Effector CD8-positive, alpha-beta T cell (primary cell): ENCODE data around the gene CALML3.
"Not testable (repeated sequence)": the region's sequence is repeated elsewhere in the genome, so short reads cannot be mapped to it uniquely, and the experiment has no call there.

ENCODE experiments used
- DNase-seq: peaks from one replicate; lab custom pipeline; 2025; lab: John Stamatoyannopoulos, UW

The CALML3 gene

DNA sequence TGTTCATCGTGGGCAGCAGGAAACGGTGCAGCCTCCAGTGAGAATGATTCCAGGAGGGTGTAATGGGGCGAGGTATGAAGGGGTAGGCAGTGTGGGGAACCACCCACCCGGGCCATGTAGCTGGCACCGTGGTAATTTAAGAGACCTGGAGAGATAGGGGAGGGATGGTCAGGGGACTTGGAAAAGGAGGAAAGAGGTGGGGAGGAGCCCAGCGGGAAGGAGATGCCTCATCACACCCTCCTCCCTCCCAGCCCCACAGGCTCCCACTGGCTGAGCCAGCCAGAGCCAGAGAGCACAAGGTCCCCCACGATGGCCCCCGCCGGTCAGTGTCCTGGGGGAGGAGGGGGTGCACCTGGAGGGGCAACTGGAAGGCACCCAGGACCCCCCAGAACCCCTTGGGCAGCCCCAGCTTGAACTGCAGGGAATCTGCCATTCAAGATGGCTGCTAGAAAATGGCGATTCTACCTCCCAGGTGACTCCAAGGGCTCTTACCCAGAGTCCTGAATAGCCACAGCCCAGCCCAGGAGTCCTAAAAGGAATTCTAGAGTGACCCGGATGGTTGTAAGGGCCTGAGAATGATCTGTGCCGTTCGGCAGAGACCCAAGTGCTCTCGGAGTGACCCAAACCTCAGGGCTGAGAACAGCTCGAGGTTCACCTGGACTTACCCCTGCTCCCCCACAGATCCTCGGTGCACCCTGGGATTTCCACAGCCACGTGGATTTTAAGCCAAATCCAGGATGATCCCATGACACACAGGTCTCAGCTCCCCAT is 28.8 kb downstream of the CALML3 start:
- no peak for DNase-seq

DNA sequence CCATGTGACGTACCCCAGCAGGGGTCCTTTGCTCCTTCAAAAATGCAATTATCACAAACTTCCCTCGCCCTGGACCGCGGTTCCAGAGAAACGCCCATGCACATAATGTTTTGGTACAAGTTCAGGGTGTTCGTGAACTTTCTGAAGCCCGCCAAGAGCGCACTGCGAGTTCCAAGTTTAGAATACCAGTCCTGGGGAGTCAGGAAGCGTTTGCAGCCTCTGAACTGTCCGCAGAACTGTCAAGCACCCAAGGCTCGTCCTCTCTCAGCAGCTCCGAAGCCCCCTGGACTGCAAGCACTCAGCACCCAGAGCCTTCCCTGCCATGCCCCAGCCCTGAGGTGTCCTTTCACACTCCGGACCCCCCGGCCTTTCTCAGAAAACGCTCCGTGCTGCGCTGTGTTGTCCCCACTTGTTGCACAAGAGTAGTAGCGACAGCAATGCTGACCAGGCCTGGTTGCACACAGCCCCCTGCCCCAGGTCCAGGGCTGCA is 30.3 kb downstream of the CALML3 start:
- no peak for DNase-seq

DNA sequence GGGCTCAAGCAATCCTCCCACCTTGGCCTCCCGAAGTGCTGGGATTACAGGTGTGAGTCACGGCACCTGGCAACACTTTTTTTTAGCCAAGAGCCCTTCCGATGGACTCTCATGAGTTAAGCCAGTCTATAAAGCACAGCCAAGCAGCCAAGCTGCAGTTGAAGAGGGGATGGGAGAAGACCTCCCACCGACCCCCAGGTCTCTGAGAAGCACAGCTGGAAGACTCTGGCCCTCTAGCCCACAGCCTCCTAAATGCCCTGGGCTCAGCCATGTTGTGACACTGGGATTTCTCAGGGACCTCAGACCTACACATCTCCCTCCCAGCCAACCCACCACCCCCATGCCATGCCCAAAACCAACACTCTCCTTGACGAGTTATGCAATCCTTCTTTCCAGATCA is 31.1 kb downstream of the CALML3 start:
- DNase-seq, result no peak

DNA sequence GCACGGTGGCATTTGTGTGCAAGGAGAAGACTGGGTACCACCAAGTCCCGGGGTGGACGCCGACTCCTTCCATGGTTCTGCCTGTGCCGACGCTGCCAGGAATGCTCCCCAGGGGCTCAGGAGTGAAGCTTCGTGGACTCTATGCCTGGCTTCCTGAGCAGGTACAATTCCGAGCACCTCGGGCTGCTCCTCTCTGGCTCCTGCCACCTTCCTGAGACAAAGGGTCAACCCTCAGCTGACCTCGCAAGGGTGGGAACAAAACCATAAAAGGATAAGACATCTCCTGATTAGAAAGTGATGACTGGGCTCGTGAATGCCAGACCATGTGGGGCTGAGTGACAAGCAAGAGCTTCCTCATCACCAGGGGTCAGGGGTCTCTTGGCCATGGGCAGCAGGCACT is 31.8 kb downstream of the CALML3 start:
- DNase-seq, result no peak

DNA sequence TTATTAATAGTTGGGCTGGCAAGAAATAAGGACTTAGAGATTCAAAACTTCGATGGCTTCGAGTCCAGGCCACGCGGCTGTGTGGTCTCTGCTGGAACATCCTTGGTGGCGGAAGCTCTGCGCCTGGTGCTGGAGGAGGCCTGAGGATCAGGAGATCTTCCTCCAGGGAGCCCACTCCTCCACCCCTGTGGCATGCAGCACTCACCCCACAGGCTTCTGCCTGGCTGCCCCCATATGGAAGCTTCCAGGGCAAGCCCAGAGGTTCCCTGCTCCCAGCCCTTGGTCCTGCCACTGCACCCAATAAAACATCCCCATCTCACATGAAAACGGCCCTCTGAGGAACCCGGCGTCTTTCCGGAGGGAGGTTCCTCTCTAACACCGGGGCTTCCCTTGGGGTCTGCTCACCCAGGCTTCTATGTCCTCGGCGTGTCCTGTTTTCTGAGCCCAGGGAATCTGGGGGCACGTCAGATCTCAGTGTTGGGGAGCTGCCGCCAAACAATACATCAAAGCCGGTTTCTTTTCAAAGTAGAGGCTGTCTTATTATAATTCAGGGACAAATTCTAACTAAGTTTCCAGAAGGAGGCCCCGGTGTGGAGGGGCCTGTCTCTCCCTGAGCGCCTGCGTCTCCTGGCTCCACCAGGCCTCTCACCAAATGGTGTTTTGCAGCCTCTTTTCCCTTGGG is 32.4 kb downstream of the CALML3 start:
- DNase-seq, result no peak

DNA sequence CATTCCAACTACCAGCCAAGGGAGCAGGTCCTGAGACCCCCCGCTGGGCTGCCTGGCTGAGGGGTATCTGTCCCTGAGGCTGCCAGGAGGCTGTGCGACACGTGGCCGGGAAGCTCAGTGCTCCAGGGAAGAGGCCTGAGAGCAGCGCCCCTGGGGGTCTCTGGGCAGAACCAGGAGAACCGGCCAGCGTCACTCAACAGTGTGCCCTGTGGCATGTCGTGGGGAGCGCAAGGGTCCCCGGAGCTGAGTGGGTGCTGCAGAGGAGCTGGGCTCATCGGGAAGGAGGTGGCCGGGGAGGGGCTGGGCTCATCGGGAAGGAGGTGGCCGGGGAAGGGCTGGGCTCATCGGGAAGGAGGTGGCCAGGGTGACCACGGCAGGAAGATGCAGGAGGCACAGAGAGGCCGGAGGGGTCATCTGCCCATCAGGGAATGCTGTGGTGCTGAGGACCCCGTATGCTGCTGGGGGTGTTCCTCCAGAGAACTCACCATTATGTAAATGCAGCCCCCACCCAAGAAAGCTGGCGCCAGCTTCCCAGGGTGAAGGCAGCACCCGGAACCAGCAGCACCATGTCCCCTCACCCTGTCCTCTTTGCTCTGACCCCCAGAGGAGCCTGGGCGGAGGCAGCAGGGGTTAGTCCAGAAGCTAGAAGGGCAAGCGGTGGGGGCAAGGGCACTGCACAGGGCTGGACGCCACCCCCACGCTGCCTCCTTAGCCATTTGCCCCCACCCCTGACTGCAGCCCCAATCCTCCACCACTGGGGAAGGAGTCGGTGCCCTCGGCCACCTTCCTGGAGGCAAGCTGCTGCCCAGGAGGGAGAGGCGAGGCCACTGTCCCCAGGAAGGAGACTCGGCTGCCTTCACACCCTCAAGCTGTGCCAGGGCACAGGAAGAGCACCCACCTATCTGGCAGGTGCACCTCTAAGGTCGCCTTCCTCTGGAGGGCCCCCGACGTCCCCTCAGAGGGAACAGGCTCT is 33.3 kb downstream of the CALML3 start:
- no peak for DNase-seq

DNA sequence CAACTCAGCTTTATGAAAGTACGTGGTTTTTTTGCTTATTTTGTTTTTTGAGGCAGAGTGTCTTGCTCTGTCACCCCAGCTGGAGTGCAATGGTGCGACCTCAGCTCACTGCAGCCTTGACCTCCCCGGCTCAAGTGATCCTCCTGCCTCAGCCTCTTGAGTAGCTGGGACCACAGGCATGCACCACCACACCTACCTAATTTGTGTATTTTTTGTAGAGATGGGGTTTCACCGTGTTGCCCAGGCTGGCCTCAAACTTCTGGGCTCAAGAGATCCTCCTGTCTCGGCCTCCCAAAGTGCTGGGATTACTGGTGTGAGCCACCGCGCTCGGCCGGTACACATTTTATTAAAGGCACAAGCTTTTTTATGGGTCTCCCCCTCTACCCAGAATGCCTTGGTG is 34.3 kb downstream of the CALML3 start:
- DNase-seq, result not testable (repeated sequence)

DNA sequence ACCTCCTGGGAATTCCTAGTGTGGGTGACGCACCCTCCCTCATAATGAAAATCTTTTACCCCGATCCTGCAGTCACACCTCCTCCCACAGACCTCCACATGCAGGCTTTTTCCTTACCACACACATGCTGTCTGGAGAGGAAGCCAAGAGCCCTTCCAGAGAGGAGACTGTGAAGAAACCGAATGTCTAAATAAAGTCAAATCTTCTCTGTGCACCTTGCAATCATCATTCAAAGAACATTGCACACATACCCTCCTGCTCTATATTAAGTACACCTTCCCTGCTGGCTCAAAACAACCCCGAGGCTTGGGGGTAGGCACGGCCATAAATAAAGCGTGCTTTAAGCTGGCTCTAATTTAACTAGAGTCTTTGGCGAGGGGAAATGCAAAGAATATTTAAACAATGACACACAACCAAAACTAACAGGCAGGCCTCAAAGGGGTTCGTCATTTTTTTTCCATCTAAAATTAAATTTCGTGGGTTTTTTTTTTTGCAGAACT is 34.9 kb downstream of the CALML3 start:
- no peak for DNase-seq

DNA sequence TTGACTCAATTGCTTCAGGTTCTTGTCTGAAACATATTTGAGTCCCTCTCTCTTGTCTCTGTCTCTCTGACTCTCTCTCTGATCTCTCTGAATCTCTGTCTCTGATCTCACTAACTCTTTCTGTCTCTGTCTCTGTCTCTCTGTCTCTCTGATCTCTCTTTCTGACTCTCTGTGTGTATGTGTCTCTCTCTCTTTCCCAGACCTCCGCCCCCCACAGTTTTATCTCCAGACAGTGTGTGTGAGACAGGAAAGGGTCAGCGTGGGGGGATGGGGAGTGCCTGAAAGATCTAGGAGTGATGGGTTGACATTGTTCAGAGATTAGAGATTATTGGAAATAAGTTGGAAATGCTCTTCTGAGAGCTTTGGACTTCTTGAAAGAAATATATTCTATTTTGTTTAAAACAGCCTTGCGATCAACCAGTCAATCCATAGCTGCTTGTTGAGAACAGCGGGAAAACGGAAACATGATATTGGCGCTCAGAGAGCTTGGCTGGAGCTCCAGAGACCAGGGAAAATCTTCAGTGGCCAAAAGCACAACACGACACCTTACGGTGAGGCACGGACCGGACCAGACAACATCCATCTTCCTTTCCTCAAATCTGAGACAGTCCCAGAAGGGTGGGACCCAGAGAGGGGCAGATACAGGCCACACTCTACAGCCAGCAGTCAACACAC is 35.5 kb downstream of the CALML3 start:
- no peak for DNase-seq

DNA sequence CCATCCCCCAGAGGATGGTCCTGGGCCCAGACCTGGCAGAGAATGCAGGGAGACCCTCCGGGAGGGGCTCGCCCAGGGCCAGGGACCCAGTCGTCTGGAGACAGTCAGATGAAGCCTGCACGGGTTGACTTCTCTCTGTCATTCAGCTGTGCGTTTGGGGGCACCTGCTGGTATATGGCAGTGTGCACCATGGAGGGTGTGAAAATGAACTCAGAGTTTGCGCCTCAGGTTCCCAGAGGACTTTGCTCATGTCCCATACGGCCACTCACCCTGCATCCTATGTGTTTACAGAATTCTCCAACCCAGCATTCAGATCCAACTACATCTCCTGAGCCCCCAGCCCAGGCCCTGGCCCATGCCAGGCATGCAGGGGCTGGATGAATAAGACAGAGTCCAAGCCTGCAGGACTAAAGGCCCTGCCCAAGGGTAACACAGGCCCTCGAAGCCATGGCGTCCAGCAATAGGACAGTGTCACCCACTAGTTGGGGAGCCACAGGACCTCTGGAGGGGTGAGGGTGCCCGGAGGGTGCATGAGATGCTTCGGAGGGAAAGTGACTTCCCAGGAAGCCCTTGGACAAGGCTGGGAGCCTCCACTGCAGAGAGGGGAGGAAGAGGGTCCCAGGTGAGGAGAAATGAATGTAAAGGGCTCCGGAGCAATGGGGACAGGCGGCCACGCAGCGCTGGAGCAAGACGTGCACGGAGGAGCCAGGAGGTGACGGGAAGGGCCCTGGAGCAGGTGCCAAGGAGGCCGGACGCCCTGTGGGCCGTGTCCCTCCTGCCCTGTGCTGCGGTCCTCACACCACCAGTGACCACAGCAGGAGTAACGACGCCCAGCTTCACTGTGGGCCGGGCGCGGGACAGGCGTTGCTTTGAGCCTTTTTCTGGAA is 36.3 kb downstream of the CALML3 start:
- DNase-seq, result no peak

DNA sequence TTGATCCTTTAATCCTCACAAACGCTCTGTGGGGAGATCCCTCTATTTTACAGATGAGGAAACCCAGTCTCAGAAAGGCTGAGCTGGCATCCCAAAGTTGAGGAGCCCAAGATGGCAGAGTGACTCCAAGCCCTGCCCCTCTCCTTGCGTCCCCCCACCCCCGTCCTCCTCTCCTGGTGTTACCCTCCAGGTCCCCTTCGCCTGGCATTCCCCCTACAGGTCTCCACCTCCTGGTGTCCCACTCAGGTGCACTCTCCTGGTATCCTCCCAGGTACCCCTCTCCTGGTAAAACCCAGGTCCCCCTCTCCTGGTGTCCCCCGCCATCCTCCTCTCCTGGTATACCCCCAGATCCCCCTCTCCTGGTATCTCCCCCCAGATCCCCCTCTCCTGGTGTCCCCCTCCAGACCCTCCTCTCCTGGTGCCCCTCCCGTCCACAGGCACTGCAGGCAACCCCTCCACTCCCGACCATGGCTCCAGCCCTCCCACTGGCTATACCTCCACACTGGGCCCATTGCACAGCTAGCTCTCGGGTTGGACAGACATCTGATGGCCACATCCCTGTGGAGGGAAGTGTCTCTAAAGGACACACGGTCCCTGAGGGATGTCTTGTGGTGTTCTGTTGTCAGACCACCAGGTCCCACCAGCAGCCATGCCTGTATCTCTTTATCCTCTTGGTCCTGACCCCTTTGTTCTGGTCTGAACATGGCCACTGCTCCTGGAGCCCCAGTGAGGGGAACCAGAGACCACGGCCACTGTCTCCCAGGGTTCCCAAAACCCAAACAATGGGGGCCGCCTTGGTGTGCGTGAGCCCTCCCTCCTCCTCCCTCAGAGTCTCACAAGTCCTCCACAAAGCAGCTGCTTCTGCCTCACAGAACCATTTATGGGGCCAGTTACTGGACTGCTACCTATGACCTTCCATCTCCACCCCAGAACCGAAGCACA is 37.2 kb downstream of the CALML3 start:
- DNase-seq, result no peak

DNA sequence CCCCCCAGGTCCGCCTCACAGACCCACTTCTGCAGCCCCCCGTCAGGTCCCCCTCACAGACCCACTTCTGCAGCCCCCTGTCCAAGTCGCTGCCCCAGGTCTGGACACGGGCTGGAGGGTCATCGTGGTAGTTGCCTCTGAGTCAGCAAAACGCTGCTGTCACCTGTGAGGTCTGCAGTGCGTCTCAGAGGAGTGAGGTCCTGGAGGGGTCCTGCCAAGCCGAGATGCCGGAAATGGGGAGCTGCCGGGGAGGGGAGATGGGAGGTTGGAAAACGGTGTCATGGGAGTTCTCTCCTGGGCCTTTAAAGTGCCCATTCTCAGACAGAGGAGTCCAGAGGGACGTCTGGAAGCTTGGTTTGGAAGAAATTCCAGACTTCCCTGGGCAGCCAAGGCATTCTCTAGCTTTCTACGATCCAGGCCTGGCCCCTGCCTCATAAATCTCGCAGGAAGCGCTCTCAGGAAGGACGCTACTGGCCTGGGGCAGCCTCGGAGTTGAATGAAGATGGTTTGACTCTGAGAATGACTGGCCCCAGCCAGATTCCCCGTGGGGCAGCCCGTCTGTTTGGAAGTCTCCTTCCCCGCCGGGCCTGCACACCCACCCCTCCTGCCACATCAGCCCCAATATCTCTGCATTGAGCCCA is 38.7 kb downstream of the CALML3 start:
- DNase-seq, result no peak

DNA sequence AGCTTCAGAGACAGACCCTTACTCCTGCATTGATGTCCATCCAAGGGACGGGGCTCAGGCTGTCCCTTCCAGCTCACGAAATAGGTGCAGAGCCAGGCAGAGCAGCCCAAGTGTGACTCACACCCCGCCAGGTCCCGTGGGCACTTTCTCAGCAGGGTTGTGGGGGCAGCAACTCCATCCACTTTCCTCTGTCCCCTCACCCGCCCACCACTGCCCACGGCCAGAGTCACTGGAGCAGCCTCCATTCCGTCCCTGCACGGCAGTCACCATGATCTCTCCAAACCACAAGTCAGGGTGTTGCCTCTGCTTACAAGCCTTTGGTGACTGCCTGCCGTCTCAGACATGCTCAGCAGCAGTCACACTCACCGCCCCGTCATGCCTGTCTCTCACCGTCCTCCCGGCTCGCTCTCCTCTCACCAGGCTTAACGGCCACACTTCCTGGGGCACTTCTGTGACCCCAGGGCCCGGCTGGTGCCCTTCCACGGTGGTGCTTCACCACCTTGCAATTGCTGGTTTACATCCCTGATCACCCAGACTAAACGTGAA is 39.3 kb downstream of the CALML3 start:
- no peak for DNase-seq

DNA sequence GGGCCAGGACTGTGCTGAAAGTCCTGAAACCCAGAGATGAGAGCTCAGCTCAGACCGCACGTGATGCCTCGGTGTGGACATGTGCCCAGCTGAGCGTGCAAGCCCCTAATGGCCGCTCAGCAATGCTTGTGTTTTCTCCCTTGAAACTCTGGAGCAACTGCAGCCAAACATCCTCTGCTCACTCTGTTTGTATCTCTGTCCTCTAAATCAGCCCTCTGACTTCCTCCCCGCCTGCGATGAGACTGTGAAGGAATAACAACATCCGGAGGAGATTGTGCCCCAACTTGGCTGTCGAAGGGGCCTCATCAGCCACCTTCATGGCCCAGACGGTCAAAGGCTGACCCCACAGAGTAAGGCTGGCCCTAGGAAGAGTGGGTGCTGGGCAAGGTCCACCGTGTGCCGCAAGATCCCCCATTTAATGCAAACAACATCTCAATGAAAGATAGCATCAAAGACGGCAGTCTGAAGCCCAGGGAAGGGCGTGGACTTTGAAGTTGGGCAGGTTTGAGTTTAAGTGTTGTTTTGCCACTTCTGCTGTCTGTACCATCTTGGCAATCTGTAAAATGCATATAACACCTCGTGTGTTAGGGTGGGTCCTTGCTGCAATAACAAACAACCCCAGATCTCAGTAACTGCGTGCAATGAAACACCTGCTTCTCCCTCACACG is 39.9 kb downstream of the CALML3 start:
- DNase-seq, result no peak

DNA sequence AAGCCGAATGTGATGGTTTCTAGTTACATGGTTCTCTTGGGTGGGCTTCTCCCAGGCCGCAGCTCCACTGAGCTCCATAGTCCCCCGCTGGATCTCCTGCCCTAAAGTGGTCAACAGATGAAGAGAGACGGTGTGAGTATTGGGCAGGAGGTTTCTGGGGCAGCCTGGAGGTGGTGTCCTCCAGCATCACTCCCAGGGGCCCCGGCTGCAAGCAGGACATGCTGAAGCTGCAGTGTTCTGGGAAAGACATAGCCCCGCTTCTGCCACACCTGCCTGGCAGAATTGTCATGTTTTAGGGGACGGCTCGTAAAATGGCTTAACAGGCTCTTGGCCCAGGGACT is 40.4 kb downstream of the CALML3 start:
- no peak for DNase-seq

DNA sequence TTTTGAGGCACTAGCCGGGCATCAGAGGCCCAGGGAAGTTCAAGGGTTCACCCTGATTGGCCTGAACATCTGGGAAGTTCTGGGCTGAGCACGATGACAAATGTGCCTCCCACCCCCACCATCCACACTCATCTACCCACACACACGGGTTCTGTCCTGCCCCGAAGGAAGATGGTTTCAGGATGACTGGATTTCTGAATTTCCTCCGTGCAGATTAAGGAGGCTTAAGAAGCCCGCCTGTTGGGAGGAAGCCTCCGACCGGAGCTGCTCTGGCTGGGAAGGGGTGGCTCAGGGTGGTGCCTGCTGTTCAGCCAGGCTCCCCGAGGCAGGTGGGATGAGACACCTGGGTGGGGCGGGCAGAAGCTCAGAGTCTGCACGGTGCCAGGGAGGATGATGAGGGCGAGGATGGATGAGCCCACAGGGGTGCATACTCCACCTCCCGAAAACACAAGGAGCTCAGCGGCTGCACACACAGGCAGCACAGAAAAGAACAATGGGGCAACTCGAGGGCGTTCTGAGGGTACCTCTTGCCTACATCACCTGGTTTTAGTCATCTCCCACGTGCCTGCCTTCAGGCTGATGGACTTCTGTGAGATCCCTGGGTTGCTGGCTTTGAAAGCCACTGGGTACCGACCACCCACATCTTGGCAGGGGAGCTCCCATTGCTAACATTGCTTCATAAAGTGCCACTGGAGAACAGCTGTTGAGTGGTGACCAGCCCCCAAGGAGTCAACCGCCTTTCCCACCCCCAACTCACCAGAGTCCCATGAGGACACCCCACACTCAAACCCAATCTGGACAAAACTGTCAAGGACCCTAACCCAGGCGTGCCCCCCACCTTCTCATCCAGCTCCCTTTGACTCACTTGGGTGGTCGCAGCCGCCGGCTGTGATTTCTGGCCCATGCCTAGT is 41.2 kb downstream of the CALML3 start:
- DNase-seq, result no peak

DNA sequence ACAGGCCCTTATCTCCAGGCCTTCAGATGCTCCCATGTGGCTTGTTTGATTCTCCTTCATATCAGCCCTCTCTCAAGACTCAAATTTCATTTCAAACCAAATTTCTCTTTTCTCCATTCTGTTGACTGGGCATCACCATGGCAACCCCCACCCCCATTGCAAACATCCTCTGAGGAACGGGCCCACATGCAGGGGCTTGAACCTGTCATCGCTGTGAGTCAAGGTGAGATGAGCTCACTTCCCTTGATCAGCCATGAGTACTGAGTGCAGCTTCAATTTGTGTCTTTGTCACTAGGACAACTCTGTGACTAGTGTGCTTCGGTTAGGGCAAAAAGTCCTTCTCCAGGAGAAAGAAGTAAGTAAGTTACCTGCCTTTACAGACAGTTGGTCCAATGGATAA is 41.9 kb downstream of the CALML3 start:
- no peak for DNase-seq
